Large intestine (tissue), 3 donors: Measurements from ENCODE around the gene RPIA. TPM values are rescaled to one million over a fixed set of nuclear protein-coding genes. Genes with fewer than 3 reads are reported as not detected.

ENCODE experiments used
- DNase-seq, 2 donors: peaks; one replicate each; pipeline versions ENCODE4 v3.0.0 to v3.0.0-alpha.2; 2013
- H3K27ac ChIP-seq: one replicate; pipeline ENCODE4 v1.5.1; 2013; ENCODE audit warnings: low read length
- H3K27me3 ChIP-seq: 2 replicates; pipeline ENCODE4 v1.6.1; 2013; ENCODE audit warnings: low read length; ENCODE audit not compliant: control insufficient read depth, insufficient read depth
- H3K36me3 ChIP-seq: 2 replicates; pipeline ENCODE4 v1.6.1; 2013; ENCODE audit warnings: low read length; ENCODE audit not compliant: control insufficient read depth, insufficient read depth
- H3K4me1 ChIP-seq: one replicate; pipeline ENCODE4 v1.6.1; 2013; ENCODE audit warnings: low read length; ENCODE audit not compliant: control insufficient read depth, insufficient read depth
- H3K4me3 ChIP-seq: one replicate; pipeline ENCODE4 v1.5.1; 2013; ENCODE audit warnings: low read length
- H3K9me3 ChIP-seq: one replicate; pipeline ENCODE4 v1.6.1; 2013; ENCODE audit warnings: mild to moderate bottlenecking, low read depth, low read length, moderate library complexity; ENCODE audit not compliant: control insufficient read depth
- WGBS: methylation state at CpG from one replicate; pipeline ENCODE4 v1.1.5; 2013; ENCODE audit warnings: low lambda C conversion rate; ENCODE audit not compliant: insufficient coverage; 5-methylcytosine and 5-hydroxymethylcytosine counted together
- polyA plus RNA-seq: library from polyadenylated mRNA; unstranded; fragments of 120-200 nt; gene quantifications from one replicate; pipeline ENCODE4 v1.2.1, GENCODE V29; 2013

Gene RPIA
- polyA plus RNA-seq, 1 donor = 28.3 TPM

DNA sequence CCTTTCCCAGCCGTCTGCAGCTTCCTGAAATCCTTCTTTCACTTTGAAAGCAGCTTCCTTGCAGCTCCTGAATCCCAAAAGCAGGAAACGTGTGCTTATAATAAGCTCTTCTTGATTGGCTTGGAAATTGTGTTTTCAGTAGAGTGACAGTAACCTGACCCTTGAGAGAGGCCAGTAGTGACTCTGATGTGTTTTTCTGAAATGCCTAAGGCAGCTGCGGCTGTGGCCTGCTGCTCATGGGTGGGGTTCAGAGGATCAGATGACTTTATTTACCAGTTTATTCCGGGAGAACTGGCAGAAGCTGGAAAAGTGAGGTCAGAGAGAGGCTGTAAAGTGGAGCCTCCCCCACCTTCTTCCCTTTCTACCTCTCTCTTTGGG lies 31.9 kb upstream of the RPIA start:
- no peak overlapping the region for H3K4me3 ChIP-seq
- peak in 1 of 2 donors; percentile 49 for DNase-seq
- 80% methylated on average over 1 of the region's 4 CpGs for WGBS
- H3K27ac ChIP-seq = no peak overlapping the region
- H3K9me3 ChIP-seq = no peaks in the 10 kb centered on the region
- no peaks in the 10 kb centered on the region for H3K4me1 ChIP-seq
- H3K36me3 ChIP-seq = no peaks in the 10 kb centered on the region
- H3K27me3 ChIP-seq = no peaks in the 10 kb centered on the region

DNA sequence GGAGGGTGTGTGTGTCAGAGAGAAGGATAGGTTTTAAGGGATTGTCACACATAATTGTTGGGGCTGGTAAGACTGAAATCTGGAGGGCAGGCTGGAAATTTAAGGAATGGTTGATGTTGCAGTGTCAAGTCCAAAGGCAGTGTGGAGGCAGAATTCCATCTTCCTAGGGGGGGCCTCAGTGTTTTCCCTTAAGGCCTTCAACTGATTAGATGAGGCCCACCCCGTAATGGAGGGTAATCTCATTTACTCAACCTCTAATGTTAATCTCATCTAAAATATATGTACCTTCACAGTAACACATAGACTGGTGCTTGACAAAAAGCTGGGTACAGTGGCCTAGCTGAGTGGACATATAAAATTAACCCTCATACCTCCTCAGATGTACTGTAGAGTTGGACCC lies 30.9 kb upstream of the RPIA start:
- H3K4me3 ChIP-seq = no peak overlapping the region
- H3K36me3 ChIP-seq = no peaks in the 10 kb centered on the region
- H3K27me3 ChIP-seq = no peaks in the 10 kb centered on the region
- no CpG with 5 or more reads among the region's 1 CpG for WGBS
- H3K4me1 ChIP-seq = no peaks in the 10 kb centered on the region
- no peak for DNase-seq
- no peak overlapping the region for H3K27ac ChIP-seq
- no peaks in the 10 kb centered on the region for H3K9me3 ChIP-seq

DNA sequence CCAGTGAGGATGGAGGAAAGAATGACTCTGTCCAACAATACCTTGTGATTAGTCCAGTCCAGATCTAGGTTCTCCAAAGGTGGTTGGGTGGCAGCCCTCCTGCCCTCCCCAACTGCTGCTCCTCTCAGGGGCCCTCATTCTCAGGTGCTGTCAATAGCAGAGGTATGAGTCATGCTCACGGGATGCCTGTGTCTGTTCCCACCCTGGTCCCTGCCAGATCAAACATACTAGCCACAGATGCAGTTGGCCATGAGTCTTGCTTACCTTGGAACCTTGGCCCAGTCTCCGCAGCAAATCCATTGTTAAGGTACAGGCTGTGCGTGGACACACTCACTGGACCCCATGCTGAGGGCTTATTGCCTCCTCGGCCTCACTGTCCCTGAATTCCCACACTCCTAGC lies 24.9 kb upstream of the RPIA start:
- H3K27me3 ChIP-seq = no peaks in the 10 kb centered on the region
- no peak overlapping the region for H3K27ac ChIP-seq
- no CpG with 5 or more reads among the region's 4 CpGs for WGBS
- no peaks in the 10 kb centered on the region for H3K9me3 ChIP-seq
- no peaks in the 10 kb centered on the region for H3K36me3 ChIP-seq
- no peaks in the 10 kb centered on the region for H3K4me1 ChIP-seq
- DNase-seq = no peak
- no peak overlapping the region for H3K4me3 ChIP-seq

DNA sequence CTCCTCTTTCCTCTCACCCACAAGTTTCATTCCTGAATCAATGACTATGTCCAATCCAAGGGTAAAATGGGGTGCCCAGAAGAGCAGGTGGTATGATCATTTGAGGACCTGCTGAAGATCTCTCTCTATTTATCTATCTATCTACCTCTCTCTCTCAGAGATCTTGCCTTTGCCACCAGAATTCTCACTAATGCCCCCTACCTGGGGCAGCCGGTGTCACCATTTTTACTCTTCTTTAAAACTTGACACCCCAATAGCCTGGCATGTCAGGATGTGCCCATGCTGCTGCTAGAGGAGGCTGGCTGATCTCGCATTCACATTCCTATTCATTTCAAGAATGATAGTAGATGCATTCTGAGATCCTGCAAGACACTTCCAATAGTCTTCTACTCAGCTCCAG lies 24.3 kb upstream of the RPIA start:
- no peaks in the 10 kb centered on the region for H3K9me3 ChIP-seq
- no peak overlapping the region for H3K27ac ChIP-seq
- no peaks in the 10 kb centered on the region for H3K36me3 ChIP-seq
- no peaks in the 10 kb centered on the region for H3K4me1 ChIP-seq
- no peak overlapping the region for H3K4me3 ChIP-seq
- no CpG with 5 or more reads among the region's 2 CpGs for WGBS
- H3K27me3 ChIP-seq = no peaks in the 10 kb centered on the region
- DNase-seq = no peak

DNA sequence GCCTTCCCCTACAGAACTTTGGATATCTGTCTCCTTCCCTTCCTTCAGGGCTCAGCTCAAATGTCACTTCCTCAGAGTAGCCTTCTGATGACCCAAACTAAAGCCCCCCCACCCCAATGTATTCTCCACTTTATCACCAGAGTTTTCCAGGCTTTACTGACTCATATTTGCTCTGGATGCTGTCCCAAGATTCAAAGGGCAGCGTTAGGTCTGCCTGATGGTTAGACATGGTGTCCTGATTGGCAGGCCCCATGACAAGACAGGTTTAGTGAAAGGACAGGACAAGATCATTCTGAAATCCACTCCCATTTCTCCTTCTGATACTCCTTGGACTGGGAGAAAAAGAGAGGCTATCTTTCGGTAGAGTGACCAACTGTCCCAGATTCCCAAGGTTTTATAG lies 22.6 kb upstream of the RPIA start:
- H3K4me1 ChIP-seq = no peaks in the 10 kb centered on the region
- WGBS = 100% methylated on average over 1 of the region's 2 CpGs
- H3K27ac ChIP-seq = no peak overlapping the region
- DNase-seq = no peak
- no peaks in the 10 kb centered on the region for H3K9me3 ChIP-seq
- no peak overlapping the region for H3K4me3 ChIP-seq
- H3K27me3 ChIP-seq = no peaks in the 10 kb centered on the region
- no peaks in the 10 kb centered on the region for H3K36me3 ChIP-seq

DNA sequence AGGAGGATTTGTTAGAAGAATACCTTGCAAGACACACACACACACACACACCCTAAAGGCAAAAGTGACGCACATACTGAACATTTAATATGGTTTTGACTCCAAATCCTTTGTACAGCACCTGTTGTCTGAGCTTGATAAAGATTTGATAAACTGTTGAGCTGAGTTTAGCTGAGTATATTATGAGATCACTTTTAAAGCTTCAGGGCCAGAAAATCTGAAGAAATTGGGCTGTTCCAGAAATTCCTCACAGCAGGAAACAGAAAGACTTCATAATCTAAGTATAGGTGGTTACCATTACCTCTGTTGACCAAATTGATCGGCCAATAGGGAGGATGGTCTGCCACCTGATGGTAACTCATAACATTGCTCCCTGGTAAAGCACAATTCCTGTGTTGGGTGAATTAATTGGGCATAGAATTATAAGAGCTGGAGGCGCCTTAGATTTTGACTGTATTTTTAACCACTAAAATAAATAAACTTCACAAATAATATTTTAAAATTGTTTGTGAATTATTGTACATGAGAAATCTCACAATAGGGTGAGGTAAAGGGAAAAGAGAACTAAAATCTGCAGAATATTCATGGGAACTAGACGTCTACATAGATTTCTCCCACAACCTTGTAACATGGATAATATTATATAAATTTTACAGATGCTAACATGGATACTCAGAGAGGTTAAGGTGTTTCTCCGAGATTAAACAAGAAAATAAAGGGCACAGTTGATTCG lies 21.8 kb upstream of the RPIA start:
- DNase-seq = no peak
- 100% methylated on average over 1 of the region's 6 CpGs for WGBS
- no peak overlapping the region for H3K27ac ChIP-seq
- no peaks in the 10 kb centered on the region for H3K27me3 ChIP-seq
- H3K9me3 ChIP-seq = no peaks in the 10 kb centered on the region
- H3K36me3 ChIP-seq = no peaks in the 10 kb centered on the region
- peaks cover 8% of the 10 kb centered on the region for H3K4me1 ChIP-seq
- no peak overlapping the region for H3K4me3 ChIP-seq

DNA sequence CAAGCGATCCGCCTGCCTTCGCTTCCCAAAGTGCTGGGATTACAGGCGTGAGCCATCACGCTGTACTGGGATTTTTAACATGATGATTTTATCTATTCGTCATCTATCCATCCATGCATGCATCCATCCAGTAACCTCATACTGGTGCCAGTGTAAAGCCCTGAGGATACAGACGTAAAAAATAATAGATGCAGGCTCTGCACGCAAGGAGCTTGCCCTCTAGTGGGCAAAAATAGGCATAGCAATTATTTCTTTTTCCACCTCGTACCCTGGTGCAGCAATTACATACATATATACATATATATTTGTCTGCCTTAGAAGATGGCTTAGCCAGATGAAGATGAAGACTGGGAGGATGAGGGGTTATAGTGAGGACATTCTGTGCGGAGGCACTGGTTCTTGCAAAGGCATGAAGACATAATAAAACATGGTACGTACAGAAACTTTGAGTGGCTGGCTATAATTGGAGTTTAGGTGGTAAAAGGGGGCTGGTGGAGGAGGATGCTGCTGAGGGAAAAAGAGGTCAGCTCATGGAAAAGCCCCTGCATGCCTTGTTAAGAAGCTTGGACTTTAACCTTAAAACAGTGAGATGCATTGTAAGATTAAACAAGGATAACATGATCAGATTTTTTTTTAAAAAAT lies 19.6 kb upstream of the RPIA start:
- Histone ChIP-seq H3K9me3 (no peaks in the 10 kb centered on the region), H3K4me3 (no peak overlapping the region), H3K36me3 (no peaks in the 10 kb centered on the region), H3K27me3 (no peaks in the 10 kb centered on the region), H3K4me1 (peaks cover 8% of the 10 kb centered on the region), H3K27ac (no peak overlapping the region)
- peak in 1 of 2 donors; percentile 43 for DNase-seq
- WGBS = 40% methylated on average over 2 of the region's 11 CpGs

DNA sequence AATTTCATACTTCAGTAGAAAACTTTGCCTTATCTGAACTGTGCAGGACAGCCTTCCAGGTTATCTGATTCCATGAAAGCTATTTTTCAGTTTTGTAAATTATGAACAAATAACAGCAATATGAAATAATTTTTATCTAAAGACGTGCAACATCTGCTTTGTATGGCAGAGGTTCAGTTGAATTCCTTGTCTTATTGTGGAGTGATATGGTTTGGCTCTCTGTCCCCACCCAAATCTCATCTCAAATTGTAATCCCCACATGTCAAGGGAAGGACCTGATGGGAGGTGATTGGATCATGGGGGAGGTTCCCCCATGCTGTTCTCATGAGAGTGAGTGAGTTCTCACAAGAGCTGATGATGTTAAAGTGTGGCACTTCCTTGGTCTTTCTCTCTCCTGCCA lies 18.1 kb upstream of the RPIA start:
- peaks cover 8% of the 10 kb centered on the region for H3K4me1 ChIP-seq
- H3K27ac ChIP-seq = no peak overlapping the region
- H3K36me3 ChIP-seq = no peaks in the 10 kb centered on the region
- H3K27me3 ChIP-seq = no peaks in the 10 kb centered on the region
- DNase-seq = no peak
- H3K9me3 ChIP-seq = no peaks in the 10 kb centered on the region
- no peak overlapping the region for H3K4me3 ChIP-seq
- 80% methylated on average over 1 of the region's 1 CpG for WGBS

DNA sequence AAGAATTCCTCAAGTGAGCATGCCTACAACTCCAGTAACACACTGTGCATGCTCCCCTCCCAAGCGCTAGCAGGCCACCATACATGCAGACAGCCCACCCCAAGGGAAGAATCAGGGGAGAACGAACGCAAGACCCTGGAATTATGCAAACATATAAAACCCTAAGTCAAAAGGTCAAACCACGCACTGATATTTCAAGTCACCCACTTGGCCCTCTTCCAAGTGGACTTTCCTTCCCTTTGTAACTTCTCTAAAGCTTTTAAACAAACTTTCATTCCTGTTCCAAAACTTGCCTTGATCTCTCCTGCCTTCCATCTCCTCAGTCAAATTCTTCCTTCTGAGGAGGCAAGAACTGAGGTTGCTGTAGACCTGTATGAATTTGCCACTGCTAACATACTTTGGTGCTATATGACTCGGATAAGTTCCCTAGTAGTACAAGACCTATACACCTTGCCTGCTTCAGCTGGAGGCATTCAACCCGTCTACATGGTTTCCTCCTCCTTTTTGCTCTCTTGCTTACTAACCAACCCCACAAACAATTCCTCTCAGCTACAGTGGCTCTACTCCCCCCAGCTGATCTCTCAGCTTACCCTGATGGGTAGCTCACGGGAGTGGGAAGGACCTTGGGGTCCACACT lies 11.1 kb upstream of the RPIA start:
- DNase-seq = no peak
- H3K4me3 ChIP-seq = no peak overlapping the region
- H3K27ac ChIP-seq = no peak overlapping the region
- H3K36me3 ChIP-seq = no peaks in the 10 kb centered on the region
- no CpG with 5 or more reads among the region's 7 CpGs for WGBS
- no peaks in the 10 kb centered on the region for H3K27me3 ChIP-seq
- H3K4me1 ChIP-seq = no peaks in the 10 kb centered on the region
- peaks cover 16% of the 10 kb centered on the region for H3K9me3 ChIP-seq

DNA sequence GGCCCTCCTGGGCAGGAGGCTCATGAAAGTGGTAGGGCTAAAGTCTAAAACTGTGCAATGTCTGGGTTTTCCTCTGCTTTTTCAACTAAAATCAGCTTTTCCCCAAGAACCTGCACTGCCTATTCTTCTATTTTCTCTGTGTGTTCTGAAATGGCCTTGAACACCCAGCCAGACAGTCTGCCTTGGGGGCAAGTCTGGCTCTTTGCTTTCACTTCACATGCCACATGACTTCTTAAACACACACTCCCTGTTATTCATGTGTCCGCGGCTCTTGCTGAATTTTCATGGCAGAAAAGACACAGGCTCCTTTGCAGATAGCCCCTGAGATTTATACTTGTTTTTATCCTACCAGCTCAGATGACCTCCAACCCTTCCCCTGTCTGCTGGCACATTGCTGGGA lies 10.6 kb upstream of the RPIA start:
- no peak for DNase-seq
- Histone ChIP-seq H3K36me3 (no peaks in the 10 kb centered on the region), H3K9me3 (peaks cover 16% of the 10 kb centered on the region), H3K27ac (no peak overlapping the region), H3K4me1 (no peaks in the 10 kb centered on the region), H3K27me3 (no peaks in the 10 kb centered on the region), H3K4me3 (no peak overlapping the region)
- WGBS = no CpG with 5 or more reads among the region's 2 CpGs
